Raji (cell line): Measurements from ENCODE around the gene EVI5L.

ENCODE experiments used
- POLR2A ChIP-seq: IDR thresholded peaks from 2 replicates; pipeline ENCODE4 v1.6.1; 2011; ENCODE audit warnings: low read depth, low read length, control low read depth; ENCODE audit not compliant: insufficient read depth

Gene EVI5L

DNA sequence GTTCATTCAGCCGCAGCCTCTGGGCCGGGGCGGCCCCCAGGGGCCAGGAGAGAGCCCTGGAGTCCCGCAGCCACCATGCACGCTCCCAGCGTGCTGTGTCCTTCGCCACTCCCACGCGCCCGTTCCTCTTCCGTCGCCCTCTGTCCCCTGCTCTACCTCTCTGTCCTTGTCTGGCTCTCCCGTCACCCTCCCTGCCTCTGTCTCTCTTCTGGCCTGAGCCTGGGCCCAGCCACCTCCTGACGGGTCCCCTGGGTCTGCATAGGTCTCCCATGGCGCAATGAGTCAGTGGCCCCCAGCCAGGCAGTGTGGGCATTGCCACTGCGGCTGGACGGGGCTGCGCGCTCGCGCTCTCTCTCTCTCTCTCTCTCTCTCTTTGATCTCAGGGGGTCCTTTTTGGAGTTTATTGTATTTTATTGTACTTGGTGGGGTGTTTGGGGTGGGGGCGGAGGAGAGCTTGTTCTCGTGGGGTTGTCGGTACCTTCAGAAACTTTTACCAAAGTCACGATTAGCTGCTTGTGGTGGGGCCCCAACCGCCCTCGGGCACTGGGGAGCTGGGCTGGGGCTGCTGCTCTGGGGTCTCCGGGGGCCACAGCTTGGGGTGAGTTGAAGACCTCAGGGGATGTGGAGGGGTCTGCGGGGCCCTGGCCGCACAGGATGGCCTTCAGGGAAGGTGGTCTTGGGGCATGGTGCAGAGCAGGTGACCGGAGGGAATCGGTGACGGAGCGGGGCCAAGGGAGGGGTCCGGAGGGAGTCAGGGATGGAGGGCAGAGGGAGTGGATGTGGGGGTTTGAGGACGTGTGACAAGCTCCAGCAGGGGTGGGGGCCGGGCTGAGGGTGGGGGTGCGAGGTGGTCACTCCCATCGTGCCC, 82.9 kb downstream of the EVI5L start:
- TF ChIP-seq POLR2A, result no peak

DNA sequence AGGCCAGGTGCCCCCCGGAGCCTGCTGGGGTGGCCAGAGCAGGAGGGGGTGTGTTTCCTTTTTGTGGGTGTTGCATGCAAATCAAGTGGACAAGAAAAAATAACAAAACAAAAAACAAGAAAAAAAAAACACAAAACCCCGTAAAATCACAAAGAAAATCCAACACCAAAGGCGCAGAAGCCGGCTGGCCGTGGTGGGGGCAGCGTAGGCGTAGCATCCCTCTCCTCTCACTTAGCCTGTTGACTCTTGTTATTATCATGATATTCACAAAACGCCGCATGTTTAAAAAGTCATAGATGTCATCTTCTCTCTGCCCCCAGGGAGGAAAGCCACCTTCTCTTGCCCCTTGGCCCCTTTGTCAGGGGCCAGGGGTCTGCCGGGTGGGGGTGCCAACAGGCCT, 83.6 kb downstream of the EVI5L start:
- TF ChIP-seq POLR2A, result no peak

DNA sequence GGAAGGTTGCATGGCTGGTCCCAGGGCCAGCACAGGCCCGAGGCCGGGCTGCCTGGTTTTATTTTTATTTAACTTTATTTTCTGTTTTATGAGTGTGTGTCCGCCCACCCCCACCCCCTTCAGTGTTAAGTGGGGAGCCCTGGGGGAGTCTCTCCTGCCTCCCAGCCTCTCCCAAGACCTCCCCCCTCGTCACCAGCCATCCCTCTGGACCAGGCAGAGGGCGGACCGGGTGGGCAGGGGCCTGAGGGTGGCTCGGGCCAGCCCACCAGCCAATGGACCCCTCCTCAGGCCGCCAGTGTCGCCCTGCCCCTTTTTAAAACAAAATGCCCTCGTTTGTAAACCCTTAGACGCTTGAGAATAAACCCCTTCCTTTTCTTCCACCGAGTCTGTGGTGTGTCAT, 84.1 kb downstream of the EVI5L start:
- no peak for TF ChIP-seq POLR2A
